IPS DF 4.7 (cell line): ENCODE results near the gene DVL2.

Source experiments
- DNase-seq: peaks from one replicate; pipeline ENCODE4 v3.0.0-alpha.2; 2013; ENCODE audit warnings: low spot score; ENCODE audit errors: extremely low read depth

Gene DVL2

DNA sequence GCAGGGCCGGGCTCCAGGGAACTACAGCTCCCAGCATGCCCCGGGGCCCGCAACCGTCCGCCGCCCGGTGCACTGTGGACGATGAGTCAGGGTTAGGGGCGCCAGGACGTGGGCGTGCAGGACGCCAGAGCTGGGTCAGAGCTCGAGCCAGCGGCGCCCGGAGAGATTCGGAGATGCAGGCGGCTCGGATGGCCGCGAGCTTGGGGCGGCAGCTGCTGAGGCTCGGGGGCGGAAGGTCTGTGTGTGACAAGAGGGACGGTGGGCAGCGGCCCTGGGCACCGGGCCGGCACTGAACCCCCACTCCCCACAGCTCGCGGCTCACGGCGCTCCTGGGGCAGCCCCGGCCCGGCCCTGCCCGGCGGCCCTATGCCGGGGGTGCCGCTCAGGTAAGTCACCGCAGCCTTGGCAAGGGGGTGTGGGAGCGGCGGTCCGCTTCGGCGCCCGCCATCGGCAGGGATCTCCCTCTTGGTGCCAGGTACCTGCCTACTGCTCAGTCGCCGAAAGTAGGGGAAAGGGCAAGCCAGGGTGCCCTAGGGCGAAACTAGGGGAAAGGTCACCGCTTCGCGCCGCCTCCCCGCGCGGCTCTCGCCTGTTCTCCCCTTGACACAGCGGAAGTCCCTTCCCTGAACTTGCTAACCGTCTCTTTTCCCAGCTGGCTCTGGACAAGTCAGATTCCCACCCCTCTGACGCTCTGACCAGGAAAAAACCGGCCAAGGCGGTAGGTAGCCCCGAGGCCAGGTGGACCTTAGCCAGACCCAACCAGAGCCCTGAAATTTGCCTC is 14.3 kb downstream of the DVL2 start, which contains the start of the genes ACADVL and DLG4:
Gene ACADVL, plus strand, starts transcription at position 127 of the 781 bp plus-strand sequence. Its CDS starts 47 bp downstream, at position 174.
Gene DLG4, minus strand, starts transcription at position 25 of the 781 bp plus-strand sequence.
- DNase-seq: no peak

DNA sequence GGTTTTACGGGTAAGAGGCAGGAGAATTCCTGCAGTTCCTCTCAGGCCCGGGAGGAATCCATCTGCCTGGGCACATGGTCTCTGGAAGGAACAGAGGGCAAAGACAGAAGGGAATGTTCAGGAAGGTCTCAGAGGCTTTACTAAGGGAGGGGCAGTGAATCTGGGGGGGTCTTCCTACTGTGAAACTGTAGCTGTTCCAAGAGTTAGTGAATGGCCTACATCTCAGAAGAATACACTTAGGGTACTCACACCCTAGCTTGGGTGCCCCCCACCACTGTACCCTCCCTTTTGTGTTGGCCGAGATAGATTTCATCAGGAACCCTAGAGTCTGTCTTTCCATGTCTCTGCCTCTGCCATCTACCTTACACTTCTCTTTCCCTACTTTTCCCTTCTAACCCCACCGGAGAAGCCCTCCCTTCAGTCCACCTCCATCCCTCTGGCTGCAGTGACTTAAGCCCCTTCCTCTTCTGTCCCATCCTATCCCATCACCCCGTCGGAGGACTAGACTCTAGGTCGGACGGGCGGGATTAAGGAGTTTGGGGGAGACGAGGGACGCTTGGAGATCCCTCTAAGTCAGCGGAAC is 15.0 kb downstream of the DVL2 start:
- DNase-seq: no peak

DNA sequence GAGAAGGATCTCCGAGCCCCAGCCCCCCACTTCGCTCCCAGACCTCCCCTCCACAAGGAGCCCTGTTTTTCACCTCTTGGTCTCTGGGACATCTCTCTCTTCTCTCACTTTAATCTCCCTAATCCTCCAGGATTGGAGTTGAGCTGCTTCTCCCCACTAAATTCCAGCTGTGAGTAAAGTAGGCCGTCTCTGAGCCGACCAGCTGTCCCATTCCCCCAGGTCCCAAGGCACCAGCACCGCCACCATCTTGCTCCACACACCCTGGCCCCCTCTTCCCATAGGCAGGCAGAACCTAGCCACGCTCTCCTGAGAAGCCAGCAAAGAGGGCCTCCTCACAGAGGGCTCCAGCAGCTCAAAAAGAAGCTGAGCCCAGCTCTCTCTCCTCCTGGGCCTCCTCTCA is 15.6 kb downstream of the DVL2 start:
- DNase-seq: no peak

DNA sequence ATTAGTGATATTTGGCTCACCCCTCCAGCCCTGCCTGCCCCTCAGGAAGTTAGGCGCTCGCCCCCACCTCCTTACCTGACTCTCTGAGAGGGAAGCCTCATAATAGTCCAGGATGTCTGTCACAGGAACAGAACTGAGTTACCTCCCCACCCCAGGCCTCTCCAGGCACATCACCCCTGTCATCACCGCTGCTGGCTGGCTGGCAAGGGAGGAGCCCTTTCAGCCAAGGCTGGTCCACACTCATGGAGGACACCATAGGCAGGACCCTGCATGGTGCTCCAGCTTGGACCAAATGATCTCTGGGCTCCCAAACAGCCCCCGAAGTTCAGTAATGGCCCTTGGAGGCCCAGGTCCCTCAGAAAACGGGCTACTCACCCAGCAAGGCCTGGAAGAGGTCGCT is 16.2 kb downstream of the DVL2 start:
- DNase-seq: no peak

DNA sequence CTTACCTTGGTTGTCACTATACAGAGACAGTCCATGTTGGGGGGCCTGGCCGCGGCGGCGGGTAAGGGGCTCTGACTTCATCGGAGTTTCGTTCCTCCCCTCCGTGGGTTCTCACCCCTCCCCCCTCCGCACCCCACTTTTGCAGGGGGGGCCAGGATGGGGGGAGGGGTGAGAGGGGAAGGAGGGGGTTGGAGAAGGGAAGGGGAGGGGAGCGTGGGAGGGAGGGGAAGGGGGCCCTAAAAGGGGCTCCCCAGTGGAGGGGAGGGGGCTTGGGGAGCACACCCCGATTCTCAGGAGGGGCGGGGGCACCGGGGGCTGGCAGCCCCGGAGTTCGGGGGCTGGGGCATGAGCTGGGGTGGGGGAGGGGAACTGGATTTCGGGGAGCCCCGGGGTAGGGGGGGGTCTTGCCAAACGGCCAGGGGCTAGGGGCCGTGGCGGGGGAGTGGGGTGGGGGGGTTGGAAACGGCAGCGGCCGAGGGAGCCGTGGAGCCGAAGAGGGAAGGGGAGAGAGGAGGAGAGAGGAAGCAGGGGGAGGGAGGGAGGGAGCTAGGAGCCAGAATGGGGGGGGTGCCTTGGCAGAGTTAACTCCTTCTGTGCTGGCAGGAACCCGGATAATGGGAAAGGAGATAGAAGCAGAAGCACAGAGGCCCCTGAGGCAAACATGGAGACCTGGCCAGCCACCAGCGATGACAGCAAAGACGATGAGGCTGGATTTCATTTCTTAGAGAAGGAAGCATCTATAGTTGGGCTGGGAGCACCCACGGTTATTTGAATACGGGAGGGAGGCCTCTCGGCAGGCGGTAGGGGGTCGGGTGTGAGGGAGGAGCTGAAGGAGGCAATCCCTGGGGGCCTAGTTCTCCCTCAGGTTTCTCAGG is 17.0 kb downstream of the DVL2 start:
- no peak for DNase-seq

DNA sequence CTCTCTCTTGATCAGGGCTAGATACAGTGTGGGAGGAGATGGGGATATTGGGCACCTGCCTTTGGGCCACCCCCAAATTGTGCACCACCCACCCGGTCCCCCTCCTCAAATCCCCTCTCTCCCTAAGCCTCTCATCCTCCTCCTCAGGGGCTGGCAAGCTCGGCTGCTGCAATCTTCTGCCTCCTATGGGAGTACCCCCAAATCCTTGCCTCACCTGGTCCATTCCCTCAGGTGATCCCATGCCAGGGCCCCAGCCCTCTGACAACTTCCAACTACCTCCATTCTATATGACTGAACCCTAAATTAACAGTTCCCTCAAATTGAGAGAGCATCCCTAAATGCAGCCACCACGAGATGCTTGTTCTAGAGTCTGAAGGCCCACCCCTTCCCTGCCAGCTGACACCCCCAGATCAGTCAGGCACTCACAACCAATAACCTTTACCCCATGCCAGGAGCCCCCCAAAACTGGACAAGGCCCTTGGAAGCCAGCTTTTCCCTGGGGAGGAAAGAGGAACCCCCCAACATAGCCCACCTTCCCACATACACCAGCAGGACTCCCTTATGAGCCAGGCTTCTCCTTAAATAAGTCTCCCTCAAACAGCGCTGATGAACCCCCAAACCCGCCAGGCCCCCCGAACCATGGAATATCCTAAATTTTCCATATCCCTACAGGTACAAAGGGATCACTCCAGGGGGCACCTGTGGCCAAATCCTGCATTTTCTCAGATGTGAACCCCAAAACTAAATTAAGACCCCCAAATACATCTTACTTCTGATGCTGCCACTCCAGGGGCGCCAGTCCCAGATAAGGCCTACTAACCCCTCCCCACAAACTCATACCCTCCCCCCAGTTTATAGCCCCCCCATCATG is 17.8 kb downstream of the DVL2 start:
- no peak for DNase-seq

DNA sequence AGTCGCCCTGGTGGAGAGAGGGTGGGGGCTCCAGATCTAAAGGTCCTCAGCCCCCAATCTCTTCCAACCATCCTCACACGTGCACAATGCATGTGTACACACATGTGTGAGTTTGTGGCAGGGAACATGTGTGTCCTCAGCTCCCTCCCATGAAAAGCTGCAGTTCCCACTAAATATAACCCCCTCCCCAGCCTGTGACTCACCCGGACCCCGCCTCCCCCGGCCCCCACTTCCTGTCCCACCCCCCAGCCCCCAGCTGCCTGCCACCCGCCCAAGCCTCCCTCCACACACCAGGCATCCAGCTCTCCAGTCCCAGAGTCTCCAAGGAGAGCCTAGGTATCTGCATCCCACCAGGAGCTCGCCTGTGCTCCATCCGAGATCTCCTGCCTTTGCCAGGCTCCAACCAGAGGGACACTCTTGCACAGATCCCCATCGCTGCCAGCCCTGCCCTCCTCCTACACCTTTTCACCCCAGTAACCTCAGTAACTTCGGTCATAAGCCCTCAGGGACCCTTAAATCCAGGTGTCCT is 18.6 kb downstream of the DVL2 start:
- no peak for DNase-seq

DNA sequence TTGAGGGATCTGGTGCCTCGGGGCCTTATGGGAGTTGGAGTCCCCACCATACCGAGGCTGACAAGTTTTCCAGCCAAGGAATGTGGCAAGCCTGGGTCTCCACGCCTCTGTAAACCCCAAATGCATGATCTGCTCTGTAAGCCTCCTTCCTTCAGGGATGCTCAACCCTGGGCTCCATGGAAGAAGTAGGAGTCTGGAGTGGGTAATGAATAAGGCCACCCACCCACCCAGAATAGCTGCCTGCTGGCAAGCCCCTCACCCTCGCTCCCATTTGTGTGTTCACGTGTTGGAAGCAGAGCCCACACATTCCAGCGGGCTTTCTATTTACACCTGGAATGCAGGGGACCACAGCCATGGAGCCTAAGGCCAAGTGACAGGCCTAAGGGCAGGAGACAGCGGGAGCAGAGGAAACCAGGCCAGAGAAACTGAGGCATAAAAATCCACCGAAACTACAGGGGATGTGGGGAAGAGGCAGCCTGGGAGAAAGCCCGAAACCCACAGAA is 19.1 kb downstream of the DVL2 start:
- no peak for DNase-seq

DNA sequence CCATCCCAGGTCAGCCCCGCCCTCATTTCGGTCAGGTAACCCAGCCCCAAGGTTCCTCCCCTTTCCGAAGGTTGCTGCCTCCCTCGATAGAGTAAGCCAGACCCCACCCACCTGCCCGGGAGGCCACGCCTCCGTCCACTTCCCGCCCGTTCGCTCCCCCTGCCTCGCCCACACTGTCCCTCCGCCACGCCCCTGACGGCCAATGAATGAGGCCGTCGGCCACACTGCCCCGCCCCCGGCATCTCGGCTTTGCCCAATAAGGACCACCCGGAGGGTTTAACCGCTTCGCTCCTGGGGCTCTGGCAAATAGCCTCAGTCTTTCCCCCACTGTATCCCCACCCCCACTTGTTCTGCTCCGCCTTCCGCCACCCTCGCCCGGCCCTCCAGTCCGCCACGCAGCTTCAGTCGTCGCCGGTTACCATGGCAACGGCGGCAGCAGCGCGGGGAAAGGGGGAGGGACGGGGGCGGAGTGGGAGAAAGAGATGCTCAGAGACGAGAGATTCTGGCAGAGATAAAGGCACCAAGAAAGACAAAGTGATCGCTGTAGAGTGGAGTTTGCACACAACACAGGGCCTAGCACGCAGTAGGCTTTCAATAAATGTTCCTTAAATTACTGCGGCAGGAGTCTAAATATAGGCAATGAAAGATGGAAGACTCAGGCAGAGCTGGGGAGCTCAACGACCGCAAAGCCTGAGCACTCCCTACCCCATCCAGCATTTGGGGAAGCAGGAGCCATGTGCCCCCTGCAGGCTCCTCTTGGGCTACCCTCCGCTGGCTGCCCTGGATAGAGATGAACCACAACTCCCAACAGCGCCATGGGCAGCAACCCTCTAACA is 19.8 kb downstream of the DVL2 start:
- DNase-seq: no peak

DNA sequence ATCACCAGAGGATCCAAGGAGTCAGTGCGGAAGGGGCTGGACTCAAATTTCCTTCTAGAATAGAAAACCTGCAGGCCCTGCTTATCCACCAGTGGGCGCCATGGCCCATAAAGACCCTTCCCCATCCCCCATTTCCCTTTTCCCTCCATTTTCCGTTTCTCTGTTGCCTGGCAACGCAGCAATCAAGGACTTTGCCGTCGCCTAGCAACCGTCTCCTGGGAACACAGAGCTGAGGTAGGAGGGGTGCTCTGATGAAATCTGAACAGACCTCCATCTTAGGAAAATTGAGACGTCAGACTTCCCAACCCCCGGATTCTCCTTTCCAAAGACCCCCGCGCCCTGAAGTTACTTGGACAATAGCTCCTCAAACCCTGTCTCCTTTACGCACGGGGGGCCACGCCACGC is 20.4 kb downstream of the DVL2 start:
- peak; percentile 100 for DNase-seq

DNA sequence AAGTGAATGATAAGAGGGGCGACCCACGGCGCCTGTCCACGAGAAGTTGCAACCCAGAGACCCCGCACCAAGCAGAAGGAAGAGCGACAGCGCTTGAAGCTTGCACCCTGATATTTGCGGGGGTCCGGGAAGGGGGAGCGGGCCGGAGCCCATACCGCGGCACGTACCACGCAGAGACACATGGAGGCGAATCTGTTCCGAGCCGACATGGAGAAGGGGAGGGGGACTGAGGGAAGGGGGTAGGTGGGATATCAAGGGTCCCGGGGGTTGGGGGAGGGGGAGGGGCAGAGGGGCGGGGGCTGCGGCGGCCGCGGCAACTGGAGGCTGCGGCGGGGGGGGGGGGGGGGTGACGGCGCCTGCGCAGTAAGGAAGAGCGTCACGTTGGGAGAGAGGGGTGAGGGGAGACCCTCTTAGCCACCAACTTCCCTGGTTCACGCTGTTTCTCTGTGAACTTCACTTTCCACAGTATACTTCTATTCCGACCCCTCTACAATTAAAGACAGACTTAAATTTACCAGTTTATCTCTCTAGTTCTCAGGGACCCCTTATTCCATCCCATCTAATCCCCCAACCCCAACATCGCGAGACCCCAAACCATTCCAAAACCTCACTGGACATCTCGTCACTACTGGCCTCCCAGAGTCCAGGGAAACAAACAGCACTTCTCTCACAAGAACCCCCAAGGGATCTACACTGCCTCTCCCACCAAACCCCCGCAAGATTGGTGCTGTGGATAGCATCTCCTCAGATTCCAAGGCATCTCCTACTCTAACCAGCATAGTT is 22.6 kb downstream of the DVL2 start:
- no peak for DNase-seq

DNA sequence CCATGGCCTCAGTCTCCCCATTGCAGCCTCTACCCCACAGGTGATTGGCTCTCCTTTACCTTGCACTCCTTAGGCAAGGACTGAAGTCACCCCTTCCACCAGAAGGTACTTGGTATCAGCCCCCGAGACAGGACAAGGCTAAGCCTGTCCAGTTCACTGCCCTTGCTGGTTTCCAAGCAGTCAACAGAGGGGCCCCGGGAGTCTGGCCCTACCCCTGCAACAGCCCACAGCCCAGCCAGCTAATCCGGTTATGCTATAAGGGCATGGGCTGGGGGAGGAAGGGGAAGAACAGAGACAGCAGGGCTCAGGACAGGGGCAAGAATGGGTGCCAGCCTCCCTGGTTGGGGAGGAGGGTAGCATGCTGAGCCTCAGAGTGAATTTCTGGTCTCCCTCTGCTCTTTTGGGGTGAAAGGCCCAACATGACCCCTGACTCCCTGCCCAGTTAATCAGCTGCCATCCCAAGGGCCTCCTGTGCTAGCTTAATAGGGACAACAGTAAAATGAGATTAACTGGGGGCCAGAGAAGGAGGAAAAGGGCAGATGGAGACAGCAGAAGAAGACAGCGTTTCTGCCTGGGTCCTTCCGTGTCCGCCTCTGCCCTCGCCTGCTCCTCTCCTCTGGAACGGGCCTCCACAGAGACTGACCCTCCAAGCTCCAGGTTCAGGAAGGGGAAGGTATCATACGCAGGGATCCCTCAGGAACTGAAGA is 25.4 kb downstream of the DVL2 start:
- no peak for DNase-seq

DNA sequence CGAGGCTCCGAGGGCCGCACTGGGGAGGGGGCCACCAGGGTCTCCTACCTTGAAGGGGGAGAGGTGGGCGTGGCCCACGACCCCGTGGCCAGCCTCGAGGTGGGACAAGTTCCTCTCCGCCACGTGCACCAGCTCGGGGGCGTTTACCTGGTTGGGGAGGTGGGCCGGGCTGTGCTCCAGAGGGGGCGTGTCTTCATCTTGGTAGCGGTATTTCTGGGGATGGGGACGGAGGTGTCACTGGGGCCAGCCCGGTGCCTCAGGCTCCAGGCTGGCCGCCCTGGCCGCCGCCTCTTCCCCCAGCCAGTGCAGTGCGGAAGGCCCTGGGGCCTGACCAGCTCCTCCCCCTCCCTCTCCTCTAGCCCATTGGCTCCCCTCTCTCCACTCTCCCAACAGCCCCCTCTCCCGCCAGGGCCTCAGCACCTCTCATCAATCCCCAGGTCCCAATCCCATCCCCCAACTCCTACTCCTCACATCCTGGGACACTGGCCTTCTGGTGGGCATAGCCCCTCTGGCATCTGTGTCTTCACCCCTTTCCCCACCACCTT is 26.2 kb downstream of the DVL2 start:
- DNase-seq: no peak

DNA sequence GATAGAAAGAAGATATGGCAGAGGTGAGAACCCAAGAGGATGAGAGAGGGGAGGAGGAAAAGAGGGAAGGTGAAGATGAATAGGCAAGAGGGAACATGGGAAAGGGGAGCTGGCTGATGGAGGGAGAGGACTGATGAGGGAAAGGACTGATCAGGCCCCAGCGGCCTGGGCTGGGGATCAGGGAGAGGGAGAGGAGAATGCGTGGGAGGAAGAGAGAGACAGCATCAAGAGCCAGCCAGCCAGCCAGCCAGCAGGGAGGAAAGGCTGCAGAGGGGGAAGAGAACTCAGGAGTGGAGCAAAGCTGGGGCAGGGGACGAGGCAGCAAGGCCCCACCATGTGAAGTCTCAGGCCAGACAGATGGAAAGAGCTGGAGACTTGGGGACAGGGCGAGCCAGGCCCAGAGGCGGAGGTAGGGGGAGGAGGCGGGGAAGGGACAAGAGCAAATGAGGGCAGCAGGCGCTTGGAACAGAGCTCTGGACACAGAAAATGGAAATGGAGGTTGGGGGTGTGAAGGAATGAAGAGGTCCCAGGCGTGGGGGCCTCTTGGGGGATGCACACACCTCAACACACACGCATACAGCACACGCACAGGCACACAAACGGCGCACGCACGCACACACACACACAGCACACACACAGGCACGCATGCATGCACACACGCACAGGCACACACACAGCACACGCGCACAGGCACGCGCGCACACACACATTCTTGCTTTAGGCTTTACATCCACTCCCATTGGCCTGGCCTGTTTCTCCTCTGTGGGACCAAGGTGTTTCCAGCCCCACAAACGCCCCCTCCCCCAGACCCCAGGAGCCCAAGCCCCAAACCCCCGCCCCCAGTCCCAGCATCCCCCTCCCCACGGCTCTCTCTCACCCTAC is 27.0 kb downstream of the DVL2 start:
- no peak for DNase-seq

DNA sequence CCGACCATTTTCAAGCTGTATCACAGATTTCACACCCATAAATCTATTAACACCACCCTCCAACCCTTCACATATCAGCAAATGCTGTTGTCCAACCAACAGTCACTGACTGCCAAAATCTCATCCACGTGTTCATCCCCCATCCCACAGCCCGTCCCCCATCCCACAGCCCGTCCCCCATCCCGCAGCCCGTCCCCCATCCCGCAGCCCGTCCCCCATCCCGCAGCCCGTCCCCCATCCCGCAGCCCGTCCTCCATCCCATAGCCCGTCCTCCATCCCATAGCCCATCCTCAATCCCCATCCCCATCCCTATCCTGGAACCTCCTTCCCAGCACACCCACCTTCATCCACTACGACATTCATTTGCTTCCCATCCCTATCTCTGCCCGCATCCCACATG is 28.8 kb downstream of the DVL2 start:
- no peak for DNase-seq

DNA sequence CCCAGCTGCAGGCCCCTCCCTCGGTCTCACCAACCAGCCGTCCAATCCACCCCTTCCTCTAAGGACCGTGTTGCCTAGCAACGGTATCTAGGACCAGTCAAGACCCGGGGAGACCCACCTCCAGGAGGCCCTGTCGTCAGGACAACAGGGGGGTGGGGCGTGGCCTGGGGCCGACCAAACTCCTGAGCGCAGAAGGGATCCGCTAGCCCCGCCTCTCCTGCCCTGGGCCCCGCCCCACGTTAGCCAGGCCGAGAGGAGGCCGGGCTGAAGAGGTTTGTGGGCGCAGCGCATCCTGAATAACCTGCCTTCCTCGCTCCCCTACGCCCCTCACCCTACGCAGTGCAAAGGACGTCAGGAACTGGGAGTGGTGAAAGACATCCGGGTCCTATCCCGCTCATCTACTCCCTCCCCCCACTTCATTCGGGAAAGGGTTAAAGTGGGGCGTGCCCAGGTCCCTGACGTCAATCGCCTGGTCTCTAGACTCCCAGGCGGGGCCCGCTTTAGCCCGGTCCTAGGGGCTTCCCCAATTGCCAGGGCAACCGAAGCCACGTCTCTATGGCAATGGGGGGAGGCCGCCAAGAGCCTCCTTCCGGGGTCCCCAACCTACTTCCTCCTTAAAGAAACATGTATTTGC is 29.4 kb downstream of the DVL2 start:
- no peak for DNase-seq

DNA sequence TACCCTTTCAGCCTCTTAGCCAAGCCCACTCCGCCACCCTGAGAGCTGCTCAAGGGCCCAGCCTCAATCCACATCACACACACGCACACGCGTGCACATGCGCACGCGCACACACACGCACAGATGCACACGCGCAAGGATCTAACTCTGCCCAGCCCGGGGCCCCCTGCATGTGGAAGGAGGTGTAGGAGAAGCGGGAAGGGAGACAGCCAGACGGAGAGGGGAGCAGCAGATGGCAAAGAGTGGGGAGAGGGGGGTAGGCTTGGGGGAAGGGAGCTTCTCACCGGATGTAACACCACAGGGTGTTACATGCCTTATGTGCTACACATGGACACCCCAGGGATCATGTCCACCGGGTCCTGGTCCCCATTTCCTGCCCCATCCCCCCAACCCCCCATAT is 30.0 kb downstream of the DVL2 start:
- DNase-seq: no peak
